WERI-Rb-1 (cell line): ENCODE measurements around the gene GRIK4.

Experiments used
- DNase-seq: peaks from one replicate; pipeline ENCODE4 v3.0.0-alpha.2; 2020
- H3K27ac ChIP-seq: fragments of 250-450 bp; sonication (Bioruptor Pico); 2 replicates; pipeline ENCODE4 v1.5.1; 2020; ENCODE audit warnings: mild to moderate bottlenecking, moderate library complexity
- H3K27me3 ChIP-seq: fragments of 250-450 bp; sonication (Bioruptor Pico); 2 replicates; pipeline ENCODE4 v1.5.1; 2021; ENCODE audit warnings: mild to moderate bottlenecking, low read depth, moderate library complexity; ENCODE audit not compliant: insufficient read depth, severe bottlenecking
- H3K36me3 ChIP-seq: fragments of 250-450 bp; sonication (Bioruptor Pico); 2 replicates; pipeline ENCODE4 v1.5.1; 2020; ENCODE audit warnings: mild to moderate bottlenecking, moderate library complexity
- H3K4me3 ChIP-seq: 2 replicates; pipeline ENCODE4 v1.5.1; 2011; ENCODE audit warnings: low read depth, mild to moderate bottlenecking, control low read depth, low read length
- H3K9me3 ChIP-seq: fragments of 250-450 bp; sonication (Bioruptor Pico); 2 replicates; pipeline ENCODE4 v1.5.1; 2021; ENCODE audit warnings: mild to moderate bottlenecking, moderate library complexity; ENCODE audit not compliant: severe bottlenecking
- CTCF ChIP-seq: IDR thresholded peaks from 2 replicates; pipeline ENCODE4 v1.5.1; 2011; ENCODE audit warnings: low read depth, mild to moderate bottlenecking, control low read depth, inconsistent platforms, low read length

Gene GRIK4

GRCh38 chr11:120642196-120642894 lies 130.8 kb downstream of the GRIK4 start:
- Histone ChIP-seq H3K27ac (no peak overlapping the region), H3K36me3 (no peaks in the 10 kb centered on the region), H3K9me3 (no peaks in the 10 kb centered on the region), H3K27me3 (no peaks in the 10 kb centered on the region), H3K4me3 (no peak overlapping the region)
- DNase-seq: no peak
- TF ChIP-seq CTCF: no peak

- no peak overlapping the region for H3K4me3 ChIP-seq
- H3K36me3 ChIP-seq: no peaks in the 10 kb centered on the region
- no peaks in the 10 kb centered on the region for H3K27me3 ChIP-seq
- no peaks in the 10 kb centered on the region for H3K9me3 ChIP-seq
- H3K27ac ChIP-seq: no peak overlapping the region
- no peak for DNase-seq
- TF ChIP-seq CTCF: no peak
Measured at GRCh38 chr11:120643284-120643683, 131.7 kb downstream of the GRIK4 start.

DNA sequence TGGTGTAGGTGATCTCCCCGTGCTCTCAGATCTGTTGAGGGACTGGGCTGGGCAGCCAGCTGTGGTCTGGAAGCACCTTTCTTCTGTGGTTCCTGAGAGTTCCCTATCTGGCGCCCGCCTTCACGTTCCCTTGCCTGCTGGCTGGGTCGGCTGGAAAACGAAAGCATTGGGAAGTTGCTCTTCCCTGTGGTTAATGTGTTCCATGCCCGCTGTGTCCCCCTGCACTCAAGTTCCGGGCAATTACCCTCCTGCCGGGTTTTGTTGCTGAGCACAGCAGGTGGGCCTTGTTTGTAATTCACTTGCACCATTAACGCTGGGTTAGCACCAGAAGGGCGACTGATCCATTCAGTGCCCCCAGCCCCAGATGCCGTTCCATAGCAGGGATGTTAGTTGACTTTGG lies 134.1 kb downstream of the GRIK4 start:
- Histone ChIP-seq H3K9me3 (no peaks in the 10 kb centered on the region), H3K4me3 (no peak overlapping the region), H3K27me3 (no peaks in the 10 kb centered on the region), H3K36me3 (no peaks in the 10 kb centered on the region), H3K27ac (no peak overlapping the region)
- DNase-seq: no peak
- TF ChIP-seq CTCF: no peak

DNA sequence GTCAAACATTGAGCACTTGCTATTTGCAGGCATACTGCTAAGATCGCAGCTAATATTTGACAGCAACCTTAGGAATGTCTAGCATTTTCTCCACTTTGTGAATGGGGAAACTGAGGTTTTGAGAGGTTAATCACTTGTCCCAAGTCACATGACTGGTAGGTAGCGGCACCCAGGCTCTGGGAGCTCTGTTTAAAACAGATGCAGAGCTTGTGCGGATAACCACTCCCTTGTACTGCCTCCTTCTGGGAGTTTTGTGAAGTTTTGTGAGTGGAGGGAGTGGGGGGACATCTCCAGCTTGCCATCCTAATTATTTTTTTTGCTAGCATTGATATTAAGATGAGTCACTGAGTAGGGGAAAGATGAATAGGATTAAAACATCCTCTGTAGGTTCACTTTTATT lies 134.7 kb downstream of the GRIK4 start:
- no peak for DNase-seq
- no peak for TF ChIP-seq CTCF
- no peaks in the 10 kb centered on the region for H3K27me3 ChIP-seq
- H3K36me3 ChIP-seq: no peaks in the 10 kb centered on the region
- H3K27ac ChIP-seq: no peak overlapping the region
- H3K4me3 ChIP-seq: no peak overlapping the region
- no peaks in the 10 kb centered on the region for H3K9me3 ChIP-seq

GRCh38 chr11:120647681-120648080 lies 136.1 kb downstream of the GRIK4 start:
- no peak for DNase-seq
- no peak for TF ChIP-seq CTCF
- Histone ChIP-seq H3K27ac (no peak overlapping the region), H3K4me3 (no peak overlapping the region), H3K27me3 (no peaks in the 10 kb centered on the region), H3K36me3 (no peaks in the 10 kb centered on the region), H3K9me3 (no peaks in the 10 kb centered on the region)

GRCh38 chr11:120648771-120649170 lies 137.2 kb downstream of the GRIK4 start:
- no peaks in the 10 kb centered on the region for H3K27me3 ChIP-seq
- no peak for DNase-seq
- no peaks in the 10 kb centered on the region for H3K36me3 ChIP-seq
- no peak for TF ChIP-seq CTCF
- no peaks in the 10 kb centered on the region for H3K9me3 ChIP-seq
- H3K27ac ChIP-seq: no peak overlapping the region
- no peak overlapping the region for H3K4me3 ChIP-seq
